GM18517 (cell line): ENCODE measurements around the gene U2SURP.

Experiments used
- ATAC-seq: cut with Tn5 transposase; IDR thresholded peaks from one replicate; pipeline ENCODE4 v1.9.1; 2021; ENCODE audit warnings: mild to moderate bottlenecking, moderate library complexity; ENCODE audit not compliant: unreplicated experiment

U2SURP gene

DNA sequence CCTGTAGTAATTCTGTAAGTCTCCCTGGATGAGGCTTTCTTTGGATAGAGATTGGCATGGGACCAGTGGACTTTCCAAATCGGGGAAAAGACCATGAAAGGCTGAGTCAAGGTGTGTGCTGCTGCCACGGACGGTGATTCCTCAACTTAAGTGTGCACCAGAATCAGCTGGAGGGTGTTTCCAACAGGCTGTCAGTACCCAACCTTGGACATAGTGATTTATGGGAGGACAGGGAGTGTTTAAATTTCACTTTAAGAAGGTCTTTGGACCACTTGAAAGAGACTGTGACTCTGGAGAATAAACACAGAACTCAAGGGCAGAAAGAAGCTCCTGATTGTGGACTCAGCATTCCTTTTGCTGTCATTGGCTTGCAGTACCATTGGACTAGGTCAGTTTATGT, 97.8 kb downstream of the U2SURP start:
- no peak for ATAC-seq

DNA sequence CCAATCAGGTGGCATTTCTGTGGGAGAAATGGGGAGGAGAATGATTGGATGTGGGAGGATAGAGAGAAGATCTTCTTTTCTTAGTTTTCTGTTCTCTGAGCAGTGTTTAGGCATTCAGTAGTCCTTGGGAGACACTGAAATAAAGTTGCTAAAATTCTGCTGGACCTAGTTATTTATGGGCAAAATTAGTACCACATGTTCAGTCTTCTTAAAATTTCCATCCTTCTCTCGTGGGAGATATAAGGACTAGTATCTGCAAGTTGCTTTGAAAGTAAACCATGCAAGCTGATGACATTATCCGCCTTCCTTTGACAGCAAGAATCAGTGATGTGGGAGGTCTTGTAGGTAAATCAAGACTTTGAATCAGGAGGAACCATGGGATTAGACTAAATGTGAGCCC, 98.3 kb downstream of the U2SURP start:
- no peak for ATAC-seq

DNA sequence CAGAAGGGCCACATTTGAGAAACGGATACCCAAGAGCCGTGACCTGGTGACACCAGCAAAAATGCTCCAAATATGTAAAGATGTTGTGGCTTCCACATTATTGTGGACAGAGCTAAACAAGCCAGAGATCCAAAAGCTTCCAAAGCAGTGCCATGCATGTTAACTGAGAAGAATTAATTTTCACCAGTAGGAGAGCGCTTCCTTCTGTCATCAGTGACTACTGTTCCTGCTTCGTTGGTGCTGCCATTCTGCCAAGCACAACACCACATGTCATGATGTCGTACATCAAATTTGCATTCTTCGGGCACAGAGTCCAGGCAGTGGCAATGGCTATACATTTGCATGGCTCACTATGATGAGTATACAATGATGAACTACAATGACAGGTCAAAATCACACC, 99.1 kb downstream of the U2SURP start:
- ATAC-seq = no peak

DNA sequence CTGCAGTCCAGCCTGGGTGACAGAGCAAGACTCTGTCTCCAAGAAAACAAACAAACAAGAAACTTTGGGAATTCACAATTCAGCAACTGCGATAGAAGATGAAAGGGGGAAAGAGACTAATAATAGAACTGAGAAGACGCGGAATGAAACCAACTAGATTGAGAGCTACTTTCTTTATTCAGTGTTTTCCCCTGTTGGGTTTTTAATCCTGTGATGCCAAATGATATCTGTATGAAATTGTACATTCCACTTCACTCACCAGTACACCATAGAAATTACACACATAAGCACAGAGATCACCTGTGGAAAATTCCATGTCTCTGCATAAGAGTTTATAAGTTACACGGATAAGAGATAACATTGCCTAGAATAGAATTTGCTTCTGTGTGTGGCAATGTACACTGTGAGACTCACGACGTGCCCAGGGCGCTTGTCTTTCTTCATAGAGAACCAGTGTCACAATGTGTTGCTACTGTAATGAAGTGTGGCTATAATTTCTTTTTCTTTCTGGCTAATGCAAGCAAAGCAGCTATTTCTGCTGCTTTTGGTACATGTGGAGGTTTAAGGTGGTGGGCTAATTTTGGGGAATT, 100.5 kb downstream of the U2SURP start:
- no peak for ATAC-seq

DNA sequence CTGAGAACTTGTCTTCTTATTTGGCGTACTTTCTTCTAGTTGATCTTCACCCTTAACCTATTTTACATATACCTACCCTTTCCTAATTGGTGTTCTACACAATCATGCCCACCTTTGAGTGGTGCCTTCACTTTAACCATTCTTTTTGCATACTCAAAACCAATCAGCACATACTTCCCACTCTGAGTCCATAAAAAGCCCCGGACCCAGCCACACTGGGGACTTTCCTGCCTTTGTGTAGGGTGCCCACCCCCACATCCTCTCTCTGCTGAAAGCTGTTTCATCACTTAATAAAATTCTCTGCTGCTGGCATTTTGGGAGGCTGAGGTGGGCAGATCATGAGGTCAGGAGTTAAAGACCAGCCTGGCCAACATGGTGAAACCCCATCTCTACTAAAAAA, 102.3 kb downstream of the U2SURP start:
- no peak for ATAC-seq

DNA sequence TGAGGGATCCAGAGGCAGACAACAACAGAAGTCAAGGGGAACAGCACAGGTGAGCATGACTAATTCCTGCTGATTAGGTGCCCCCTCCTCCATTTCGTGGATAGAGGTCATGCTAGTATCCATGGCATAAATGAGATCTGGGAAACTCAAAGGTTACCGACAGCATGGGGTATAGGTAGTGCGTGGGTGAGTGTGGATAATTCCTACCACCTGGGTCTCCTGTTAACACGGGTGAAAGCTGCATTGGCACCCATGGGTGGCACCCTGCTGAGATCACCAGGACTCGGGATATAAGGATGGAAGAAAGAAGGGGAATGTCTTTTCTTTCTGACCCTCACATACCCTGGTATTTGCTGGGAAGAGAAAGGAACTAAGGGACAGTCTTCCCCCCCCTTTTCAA, 103.8 kb downstream of the U2SURP start:
- no peak for ATAC-seq

DNA sequence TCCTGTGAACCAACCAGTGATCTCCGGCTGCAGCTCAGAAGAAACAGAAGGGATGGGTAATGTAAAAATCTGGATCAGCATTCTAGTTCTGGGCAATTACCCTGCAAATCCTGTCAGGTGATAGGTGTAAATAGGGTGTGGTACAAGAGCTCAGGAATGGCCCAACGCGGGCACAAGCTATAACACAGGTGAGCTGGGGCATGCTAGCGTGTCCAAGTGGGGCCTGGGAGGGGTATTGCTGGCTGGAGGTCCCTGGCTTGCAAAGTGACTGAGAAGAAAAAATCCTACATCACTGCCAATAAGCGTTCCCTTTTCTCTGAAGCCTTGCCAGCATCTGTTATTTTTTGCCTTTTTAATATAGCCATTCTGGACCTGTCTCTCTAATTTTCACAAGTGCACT, 108.5 kb downstream of the U2SURP start:
- ATAC-seq = no peak
